ENCODE data around the gene OCIAD2.

GRCh38 chr4:48836658-48837057 is 69.9 kb downstream of the OCIAD2 start:
- TF ChIP-seq CTCF (IDR thresholded peaks at IDR 0.05; ENCODE audit: low read depth, low read length, missing input control) (no peak), SP1 (IDR thresholded peaks at IDR 0.05) (no peak), TAF1 (conservative IDR thresholded peaks at IDR 0.05) (no peak), REST (IDR thresholded peaks at IDR 0.05) (no peak), FOXA1 (IDR thresholded peaks at IDR 0.05) (no peak), GABPA (IDR thresholded peaks at IDR 0.05 in 1 of 2, conservative IDR thresholded peaks at IDR 0.05 in 1 of 2) (no peak), RAD21 (IDR thresholded peaks at IDR 0.05) (no peak), YY1 (IDR thresholded peaks at IDR 0.05) (no peak)
- TF ChIP-seq, protein P1, sequence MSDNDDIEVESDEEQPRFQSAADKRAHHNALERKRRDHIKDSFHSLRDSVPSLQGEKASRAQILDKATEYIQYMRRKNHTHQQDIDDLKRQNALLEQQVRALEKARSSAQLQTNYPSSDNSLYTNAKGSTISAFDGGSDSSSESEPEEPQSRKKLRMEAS (IDR thresholded peaks at IDR 0.05): no peak
